ENCODE results near the gene TTC33. TPM values are rescaled to one million over a fixed set of nuclear protein-coding genes. Genes with fewer than 3 reads are reported as not detected.
"Not testable (repeated sequence)": the region's sequence is repeated elsewhere in the genome, so short reads cannot be mapped to it uniquely, and the experiment has no call there.

TTC33 gene
- polyA plus RNA-seq, 5 donors, result 20.1 to 44.6 (median 36.1) TPM

GRCh38 chr5:40655138-40655537 lies 100.6 kb downstream of the TTC33 start:
- DNase-seq, result no peak

GRCh38 chr5:40654377-40654991 lies 101.3 kb downstream of the TTC33 start:
- DNase-seq, result no peak

GRCh38 chr5:40653221-40654022 lies 102.3 kb downstream of the TTC33 start:
- DNase-seq, result no peak

DNA sequence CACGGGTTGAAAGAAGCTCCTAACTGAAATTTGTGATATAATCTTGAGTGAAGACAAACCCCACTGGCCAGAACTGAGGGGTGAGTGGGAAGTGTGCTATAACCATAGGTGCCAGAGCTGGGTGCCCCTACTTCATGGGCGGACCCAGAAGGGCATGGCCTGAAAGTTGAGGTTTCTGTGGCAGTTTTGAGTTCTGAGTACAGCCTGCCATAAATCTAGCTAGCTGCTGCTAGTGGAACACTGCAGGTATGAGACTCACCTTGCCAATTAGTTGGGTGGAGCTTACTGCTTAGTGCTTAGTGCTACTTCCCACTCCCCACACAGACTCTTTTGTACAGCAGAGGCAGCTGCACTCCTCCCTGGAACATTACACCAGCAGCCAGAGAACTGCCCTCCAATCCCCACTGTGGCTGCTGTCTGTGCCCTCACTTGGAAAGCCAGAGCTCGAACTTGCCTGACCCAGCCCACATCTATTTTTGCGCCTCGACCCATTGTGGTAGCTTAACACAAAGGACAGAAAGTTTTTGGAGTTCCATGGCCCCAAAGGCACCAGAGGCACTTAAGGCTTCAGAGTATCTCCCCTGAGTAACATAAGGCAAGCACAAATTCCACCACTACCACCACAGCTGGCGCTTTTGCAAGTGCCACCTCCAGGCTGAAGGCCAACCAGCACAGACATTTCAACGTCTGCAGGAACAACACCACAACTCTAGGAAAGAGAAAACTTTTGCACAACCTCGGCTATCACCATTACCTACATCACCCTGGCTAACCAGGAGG lies 103.1 kb downstream of the TTC33 start:
- no peak for DNase-seq

- no peak for DNase-seq
Observed at GRCh38 chr5:40651201-40651600, 104.6 kb downstream of the TTC33 start.

- no peak for DNase-seq
Observed at GRCh38 chr5:40649463-40650030, 106.2 kb downstream of the TTC33 start.

- DNase-seq, result no peak
Observed at GRCh38 chr5:40648150-40648549, 107.6 kb downstream of the TTC33 start.

- DNase-seq, result no peak
Observed at GRCh38 chr5:40646266-40646665, 109.5 kb downstream of the TTC33 start.

- not testable (repeated sequence) for DNase-seq
Observed at GRCh38 chr5:40639531-40639930, 116.2 kb downstream of the TTC33 start.

- DNase-seq, result no peak
Observed at GRCh38 chr5:40634593-40634992, 121.2 kb downstream of the TTC33 start.

DNA sequence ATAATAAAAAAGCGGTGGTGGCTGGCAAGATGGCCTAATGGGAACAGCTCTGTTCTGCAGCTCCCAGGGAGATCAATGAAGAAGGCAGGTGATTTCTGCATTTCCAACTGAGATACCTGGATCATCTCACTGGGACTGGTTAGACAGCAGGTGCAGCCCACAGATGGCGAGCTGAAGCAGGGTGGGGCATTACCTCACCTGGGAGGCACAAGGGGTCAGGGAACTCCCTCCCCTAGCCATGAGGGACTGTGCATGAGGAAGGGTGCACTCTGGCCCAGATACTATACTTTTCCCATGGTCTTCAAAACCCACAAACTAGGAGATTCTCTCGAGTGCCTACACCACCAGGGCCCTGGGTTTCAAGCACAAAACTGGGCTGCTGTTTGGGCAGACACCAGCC lies 121.6 kb downstream of the TTC33 start:
- DNase-seq, result no peak

GRCh38 chr5:40631236-40631635 lies 124.5 kb downstream of the TTC33 start:
- no peak for DNase-seq

DNA sequence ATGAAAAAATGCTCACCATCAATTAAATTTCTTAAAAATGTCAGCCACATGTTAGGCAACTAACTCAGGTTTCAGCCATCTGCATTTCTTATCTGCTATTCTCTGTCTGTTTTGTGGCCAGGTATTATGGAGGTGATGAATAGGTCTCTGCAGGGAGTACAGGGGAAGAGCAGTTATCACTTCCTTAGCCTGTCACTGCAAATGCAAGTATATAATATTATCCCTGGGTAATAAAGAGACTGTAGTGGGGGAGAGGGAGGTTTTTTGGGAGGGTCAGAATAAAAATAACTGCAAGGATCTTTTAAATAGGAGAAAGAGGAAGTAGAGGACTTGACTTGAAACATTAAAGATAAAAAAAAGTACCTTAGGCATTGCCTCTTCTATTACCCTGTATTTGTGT lies 125.6 kb downstream of the TTC33 start:
- no peak for DNase-seq

GRCh38 chr5:40628407-40628806 lies 127.4 kb downstream of the TTC33 start:
- no peak for DNase-seq

DNA sequence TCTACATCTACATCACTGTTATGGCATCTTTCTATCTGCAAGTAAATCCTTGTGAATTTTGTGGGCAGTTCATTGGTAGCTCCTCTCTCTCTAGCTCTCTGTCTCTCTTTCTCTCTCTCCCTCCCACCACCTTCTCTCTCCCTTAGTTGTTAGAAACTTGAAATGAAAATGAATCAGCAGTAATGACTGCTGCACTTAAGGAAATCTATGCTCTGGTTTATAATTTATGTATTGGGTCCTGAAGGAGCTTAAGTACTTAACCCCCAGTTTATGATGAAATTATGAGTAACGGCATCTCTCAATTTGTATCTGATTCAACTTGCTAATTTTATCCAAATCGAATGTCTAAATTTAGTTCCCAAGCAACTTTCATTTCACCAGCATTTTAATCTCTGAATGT lies 128.1 kb downstream of the TTC33 start:
- DNase-seq, result no peak

GRCh38 chr5:40626801-40627200 lies 129.0 kb downstream of the TTC33 start:
- no peak for DNase-seq

- DNase-seq, result no peak
Observed at GRCh38 chr5:40623480-40624420, 132.0 kb downstream of the TTC33 start.

GRCh38 chr5:40622463-40623252 lies 133.1 kb downstream of the TTC33 start:
- no peak for DNase-seq

- DNase-seq, result no peak
Observed at GRCh38 chr5:40619421-40619820, 136.3 kb downstream of the TTC33 start.

DNA sequence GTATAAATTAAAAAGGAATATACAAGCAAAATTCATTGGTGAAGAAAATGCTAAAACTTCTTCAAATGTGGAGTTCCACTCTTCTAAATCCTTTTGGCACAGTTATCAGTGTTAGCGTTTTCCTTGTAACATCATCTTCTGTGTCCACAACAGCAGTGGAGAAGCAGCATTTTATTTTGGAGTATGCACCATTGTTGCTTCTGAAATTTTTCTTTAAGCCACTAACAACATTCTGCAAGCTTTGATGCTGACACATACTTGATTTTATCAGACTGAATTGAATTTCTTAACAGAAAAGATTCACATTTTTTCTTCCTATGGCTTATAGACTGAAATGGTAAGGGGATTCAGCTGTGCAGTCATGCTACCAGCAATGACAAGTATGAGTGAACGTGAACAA lies 136.8 kb downstream of the TTC33 start:
- no peak for DNase-seq

Data from right lung (tissue), 5 donors.